ENCODE data around the gene CLDN15.
A peak's percentile ranks its signal among the peaks of the same experiment; 100 is the strongest.

The CLDN15 gene

GRCh38 chr7:101231644-101232043, 6.0 kb downstream of the CLDN15 start:
- no peak for TF ChIP-seq CTCF (conservative IDR thresholded peaks at IDR 0.05; ENCODE audit: low read length)
- DNase-seq (ENCODE audit: low read depth), result no peak
- H3K4me3 ChIP-seq (ENCODE audit: low read length), result no peak overlapping the region

GRCh38 chr7:101226721-101227120, 10.9 kb downstream of the CLDN15 start:
- no peak for TF ChIP-seq CTCF (conservative IDR thresholded peaks at IDR 0.05; ENCODE audit: low read length)
- peak; percentile 57 for DNase-seq (ENCODE audit: low read depth)
- H3K4me3 ChIP-seq (ENCODE audit: low read length), result no peak overlapping the region

- TF ChIP-seq CTCF (conservative IDR thresholded peaks at IDR 0.05; ENCODE audit: low read length), result no peak
- no peak overlapping the region for H3K4me3 ChIP-seq (ENCODE audit: low read length)
- no peak for DNase-seq (ENCODE audit: low read depth)
Observed at GRCh38 chr7:101225650-101226049, 12.0 kb downstream of the CLDN15 start.

GRCh38 chr7:101223528-101223927, 14.1 kb downstream of the CLDN15 start:
- no peak for TF ChIP-seq CTCF (conservative IDR thresholded peaks at IDR 0.05; ENCODE audit: low read length)
- DNase-seq (ENCODE audit: low read depth), result no peak
- H3K4me3 ChIP-seq (ENCODE audit: low read length), result no peak overlapping the region

- no peak for TF ChIP-seq CTCF (conservative IDR thresholded peaks at IDR 0.05; ENCODE audit: low read length)
- H3K4me3 ChIP-seq (ENCODE audit: low read length), result no peak overlapping the region
- DNase-seq (ENCODE audit: low read depth), result no peak
Observed at GRCh38 chr7:101222275-101222830, 15.2 kb downstream of the CLDN15 start.

- no peak for DNase-seq (ENCODE audit: low read depth)
Observed at GRCh38 chr7:101220295-101220694, 17.3 kb downstream of the CLDN15 start.

More at GRCh38 chr7:101220295-101220694, 17.3 kb downstream of the CLDN15 start:
- no peak for TF ChIP-seq CTCF (conservative IDR thresholded peaks at IDR 0.05; ENCODE audit: low read length)
- H3K4me3 ChIP-seq (ENCODE audit: low read length), result no peak overlapping the region

Measured in AG10803 (cell line).